Mesodermal cell (in vitro differentiated cells): ENCODE data around the gene CCR6.

ENCODE experiments used
- H3K27ac ChIP-seq: 2 replicates; pipeline ENCODE4 v1.7.0; 2013; ENCODE audit warnings: mild to moderate bottlenecking, low read depth, low read length, moderate library complexity; ENCODE audit not compliant: severe bottlenecking
- H3K36me3 ChIP-seq: 2 replicates; pipeline ENCODE4 v1.7.1; 2013; ENCODE audit warnings: mild to moderate bottlenecking, low read length, moderate library complexity; ENCODE audit not compliant: control insufficient read depth, insufficient read depth
- H3K4me1 ChIP-seq: one replicate; pipeline ENCODE4 v1.7.1; 2013; ENCODE audit warnings: mild to moderate bottlenecking, low read length; ENCODE audit not compliant: insufficient read depth, control insufficient read depth, poor library complexity, severe bottlenecking
- H3K4me3 ChIP-seq: 2 replicates; pipeline ENCODE4 v1.7.0; 2013; ENCODE audit warnings: low read length, control low read depth, mild to moderate bottlenecking; ENCODE audit not compliant: insufficient read depth, poor library complexity, severe bottlenecking; ENCODE audit errors: extremely low read depth
- H3K9me3 ChIP-seq: 2 replicates; pipeline ENCODE4 v1.7.1; 2013; ENCODE audit warnings: mild to moderate bottlenecking, low read length, moderate library complexity; ENCODE audit not compliant: control insufficient read depth
- WGBS, 2 experiments: methylation state at CpG; one replicate each; pipeline ENCODE4 v1.1.5; 2013; ENCODE audit warnings: missing lambda C conversion rate in 2 of 2; ENCODE audit not compliant: insufficient coverage in 2 of 2; 5-methylcytosine and 5-hydroxymethylcytosine counted together

Gene CCR6

DNA sequence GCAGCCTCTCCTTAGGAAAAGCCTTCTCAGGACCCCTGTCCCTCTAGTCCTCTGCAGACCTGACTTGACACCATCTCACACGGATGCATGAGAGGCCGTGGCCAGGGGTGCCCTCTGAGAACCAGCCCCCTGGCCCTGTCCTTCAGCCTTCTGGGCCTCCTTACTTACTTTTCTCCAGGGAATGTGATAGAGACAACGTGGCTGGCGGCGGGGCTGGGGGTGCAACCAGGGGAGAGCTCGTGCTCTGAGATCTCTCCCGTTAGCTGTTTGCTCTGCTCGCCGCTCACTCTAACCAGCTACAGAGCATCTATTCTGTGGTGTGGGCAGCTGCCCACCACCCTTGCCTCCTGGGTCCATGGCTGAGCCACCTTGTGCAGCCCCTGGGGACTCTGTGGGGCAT lies 20.1 kb downstream of the CCR6 start:
- no peak overlapping the region for H3K4me3 ChIP-seq
- peaks cover 19% of the 10 kb centered on the region for H3K4me1 ChIP-seq
- H3K36me3 ChIP-seq = no peaks in the 10 kb centered on the region
- no peak overlapping the region for H3K27ac ChIP-seq
- H3K9me3 ChIP-seq = peaks cover 4% of the 10 kb centered on the region
- WGBS, 2 experiments = 85 to 93% methylated on average over 9 of the region's 9 CpGs

DNA sequence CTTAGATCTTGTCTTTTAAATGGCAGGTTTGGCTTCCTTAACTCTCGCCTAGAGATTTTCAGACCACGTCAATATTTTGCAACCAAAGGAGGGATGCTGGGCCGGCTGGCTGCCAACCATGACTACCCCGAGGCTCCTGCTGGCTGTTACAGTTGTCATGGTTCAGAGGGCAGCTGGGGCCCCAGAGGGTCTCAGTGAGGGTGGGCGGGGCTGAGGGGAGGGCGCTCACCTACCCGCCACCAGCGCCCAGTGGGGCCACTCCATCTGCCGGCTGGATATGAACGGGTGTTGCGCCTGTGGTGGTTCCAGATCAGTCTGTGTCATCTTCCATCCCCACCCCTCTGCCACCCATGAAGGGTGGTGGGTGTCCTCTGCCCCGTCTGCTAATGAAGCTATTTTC lies 22.6 kb downstream of the CCR6 start:
- no peak overlapping the region for H3K27ac ChIP-seq
- peaks cover 4% of the 10 kb centered on the region for H3K9me3 ChIP-seq
- 83 to 89% methylated on average over 10 to 11 of the region's 12 CpGs for WGBS, 2 experiments
- no peak overlapping the region for H3K4me3 ChIP-seq
- peaks cover 18% of the 10 kb centered on the region for H3K4me1 ChIP-seq
- H3K36me3 ChIP-seq = no peaks in the 10 kb centered on the region

DNA sequence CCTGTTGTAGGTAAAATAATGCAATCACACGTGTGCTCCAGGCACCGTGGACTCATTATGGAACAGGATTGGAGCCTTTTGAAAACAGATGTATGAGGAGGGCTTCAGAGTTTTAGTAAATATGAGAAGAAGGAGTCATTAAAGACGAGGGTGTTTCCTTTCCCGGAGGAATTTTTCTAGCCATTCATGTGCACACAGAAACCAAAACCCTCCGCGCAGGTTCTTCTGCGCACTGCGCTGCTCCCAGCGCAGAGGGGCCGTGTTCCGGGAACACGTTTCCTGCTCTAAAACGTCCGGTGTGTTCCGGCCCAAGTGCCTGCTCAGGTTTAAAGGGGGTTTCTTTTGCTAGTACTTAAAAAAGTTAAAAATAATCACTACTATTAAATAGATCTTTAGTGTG lies 23.2 kb downstream of the CCR6 start:
- Histone ChIP-seq H3K4me1 (peaks cover 14% of the 10 kb centered on the region), H3K36me3 (no peaks in the 10 kb centered on the region), H3K9me3 (peaks cover 4% of the 10 kb centered on the region), H3K4me3 (no peak overlapping the region), H3K27ac (no peak overlapping the region)
- 82 to 89% methylated on average over 5 to 8 of the region's 15 CpGs for WGBS, 2 experiments

DNA sequence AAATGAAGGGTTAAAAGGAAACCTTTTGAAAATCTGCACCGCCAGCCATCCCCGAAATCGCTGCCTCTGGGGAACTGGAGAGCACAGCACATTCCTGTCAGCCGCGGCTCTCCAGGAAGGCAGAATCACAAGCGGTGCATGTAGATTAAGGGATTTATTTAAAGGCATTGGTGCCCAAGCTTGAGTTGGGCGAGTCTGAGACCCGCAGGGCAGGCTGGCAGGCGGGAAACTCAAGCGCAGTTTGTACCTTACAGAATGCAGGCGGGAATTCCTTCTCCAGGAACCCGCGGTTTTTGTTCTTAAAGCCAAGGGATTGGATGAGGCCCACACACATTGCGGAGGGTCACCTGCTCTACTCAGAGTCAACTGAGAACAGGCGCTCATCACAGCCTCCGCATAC lies 24.1 kb downstream of the CCR6 start:
- Histone ChIP-seq H3K27ac (no peak overlapping the region), H3K9me3 (peaks cover 8% of the 10 kb centered on the region), H3K36me3 (no peaks in the 10 kb centered on the region), H3K4me1 (peaks cover 14% of the 10 kb centered on the region), H3K4me3 (no peak overlapping the region)
- 9 to 13% methylated on average over 16 of the region's 16 CpGs for WGBS, 2 experiments

DNA sequence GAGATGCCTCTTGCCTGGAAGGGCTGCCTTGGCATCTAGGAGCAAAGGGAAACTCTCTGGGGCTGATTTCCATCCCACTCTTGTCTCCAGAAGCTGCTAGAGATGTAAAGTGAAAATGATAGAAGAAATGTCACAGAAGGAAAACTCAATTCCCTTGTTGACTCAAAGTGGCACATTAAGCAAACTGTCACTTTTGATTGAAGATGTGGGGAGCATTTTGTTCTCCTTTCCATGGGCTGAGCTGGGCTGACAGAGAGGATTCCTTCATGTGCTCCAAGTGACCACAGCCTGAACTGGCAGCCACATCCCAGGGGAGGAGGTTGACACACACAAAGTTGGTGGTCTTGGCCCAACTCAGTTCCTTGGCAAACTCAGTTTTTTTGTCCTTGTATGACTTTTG lies 25.1 kb downstream of the CCR6 start:
- H3K4me1 ChIP-seq = peaks cover 21% of the 10 kb centered on the region
- no peak overlapping the region for H3K4me3 ChIP-seq
- peaks cover 10% of the 10 kb centered on the region for H3K9me3 ChIP-seq
- no peaks in the 10 kb centered on the region for H3K36me3 ChIP-seq
- no peak overlapping the region for H3K27ac ChIP-seq

DNA sequence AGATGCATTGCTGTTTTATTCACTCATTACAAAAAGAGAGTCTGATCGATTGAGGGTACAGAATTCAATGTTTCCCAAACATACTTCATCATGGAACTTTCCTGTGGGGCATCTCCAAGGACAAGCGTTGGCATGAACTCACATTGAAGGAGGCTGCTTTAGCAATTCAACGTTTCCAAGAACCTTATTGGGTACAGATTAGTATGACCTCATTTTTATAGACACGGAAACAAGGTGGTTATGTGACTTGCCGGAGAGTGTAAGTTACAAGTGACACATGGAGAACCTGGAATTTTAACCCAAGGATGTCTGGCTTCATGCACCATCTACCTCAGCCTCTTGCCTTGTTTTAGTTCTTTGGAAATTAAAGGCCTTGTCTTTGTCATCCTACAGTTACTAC lies 26.1 kb downstream of the CCR6 start:
- WGBS, 2 experiments = 92 to 98% methylated on average over 5 of the region's 5 CpGs
- Histone ChIP-seq H3K27ac (no peak overlapping the region), H3K9me3 (peaks cover 10% of the 10 kb centered on the region), H3K4me1 (peaks cover 21% of the 10 kb centered on the region), H3K36me3 (no peaks in the 10 kb centered on the region), H3K4me3 (no peak overlapping the region)

DNA sequence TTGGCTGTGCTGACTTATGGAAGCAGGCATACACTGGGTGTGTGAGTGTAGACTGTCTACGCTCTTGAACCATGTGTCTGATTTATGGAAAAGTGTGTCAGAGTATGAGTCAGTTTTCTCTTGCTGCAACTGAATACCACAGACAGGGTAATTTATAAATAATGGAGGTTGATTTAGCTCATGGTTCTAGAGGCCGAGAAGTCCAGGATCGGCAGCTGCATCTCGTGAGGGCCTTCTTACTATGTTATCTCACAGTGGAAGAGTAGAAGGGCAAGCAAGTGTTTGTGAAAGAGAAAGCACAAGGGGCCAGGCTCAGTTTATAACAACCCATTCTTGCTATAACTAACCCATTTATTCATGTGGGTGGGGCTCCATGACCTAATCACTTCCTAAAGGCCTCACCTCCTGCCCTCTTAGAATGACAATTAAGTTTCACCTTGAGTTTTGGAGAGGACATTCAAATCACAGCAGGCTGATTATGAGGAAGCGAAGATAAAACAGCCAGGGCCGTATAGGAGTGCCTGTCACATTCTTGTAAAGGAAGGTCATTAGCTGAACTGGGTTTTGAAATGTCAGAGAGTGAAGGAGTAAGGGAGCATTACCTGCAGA lies 28.1 kb downstream of the CCR6 start:
- peaks cover 25% of the 10 kb centered on the region for H3K4me1 ChIP-seq
- H3K27ac ChIP-seq = no peak overlapping the region
- peaks cover 6% of the 10 kb centered on the region for H3K9me3 ChIP-seq
- no peaks in the 10 kb centered on the region for H3K36me3 ChIP-seq
- 89 to 90% methylated on average over 5 of the region's 6 CpGs for WGBS, 2 experiments
- H3K4me3 ChIP-seq = no peak overlapping the region

DNA sequence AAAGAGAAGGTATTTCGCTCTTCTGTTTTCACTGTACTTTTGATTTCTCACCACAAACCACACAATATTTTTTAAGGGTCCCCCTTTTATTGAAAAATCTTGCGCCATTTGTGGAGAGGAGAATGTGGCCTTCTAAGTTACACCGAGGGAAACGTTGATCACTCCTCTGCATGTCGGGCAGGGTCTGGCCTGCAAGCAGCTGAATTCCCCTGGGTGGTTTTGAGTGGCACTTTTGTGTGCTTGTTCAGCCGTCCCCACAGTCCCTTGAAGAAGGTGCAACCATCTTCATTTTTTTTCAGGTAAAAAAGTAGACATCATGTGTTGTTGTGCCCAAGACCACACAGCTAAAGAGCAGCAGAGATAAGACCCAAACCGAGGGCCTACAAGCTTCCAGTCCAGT lies 28.8 kb downstream of the CCR6 start:
- Histone ChIP-seq H3K4me1 (peaks cover 24% of the 10 kb centered on the region), H3K4me3 (no peak overlapping the region), H3K36me3 (no peaks in the 10 kb centered on the region), H3K9me3 (peaks cover 6% of the 10 kb centered on the region), H3K27ac (no peak overlapping the region)
- 88 to 90% methylated on average over 6 of the region's 7 CpGs for WGBS, 2 experiments

DNA sequence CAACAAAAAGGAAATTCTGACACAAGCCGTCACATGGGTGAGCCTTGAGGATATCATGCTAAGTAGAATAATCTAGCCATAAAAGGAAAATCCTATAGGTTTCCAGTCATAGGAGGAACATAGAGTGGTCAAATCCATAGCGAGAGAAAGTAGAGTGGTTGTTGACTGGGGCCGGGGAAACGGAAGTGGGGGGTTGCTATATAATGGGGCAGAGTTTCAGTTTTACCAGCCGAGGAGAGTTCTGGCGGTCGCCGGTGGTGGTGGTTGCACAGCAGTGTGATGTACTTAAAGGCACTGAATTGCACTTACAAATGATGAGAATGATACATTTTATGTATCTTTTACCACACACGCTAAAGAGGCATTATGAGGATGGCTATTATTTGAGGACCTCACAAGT lies 30.0 kb downstream of the CCR6 start:
- H3K4me1 ChIP-seq = peaks cover 17% of the 10 kb centered on the region
- no peaks in the 10 kb centered on the region for H3K36me3 ChIP-seq
- H3K4me3 ChIP-seq = no peak overlapping the region
- H3K9me3 ChIP-seq = peaks cover 6% of the 10 kb centered on the region
- H3K27ac ChIP-seq = peak overlapping the region; percentile 79
- WGBS, 2 experiments = 82 to 100% methylated on average over 3 to 8 of the region's 9 CpGs

DNA sequence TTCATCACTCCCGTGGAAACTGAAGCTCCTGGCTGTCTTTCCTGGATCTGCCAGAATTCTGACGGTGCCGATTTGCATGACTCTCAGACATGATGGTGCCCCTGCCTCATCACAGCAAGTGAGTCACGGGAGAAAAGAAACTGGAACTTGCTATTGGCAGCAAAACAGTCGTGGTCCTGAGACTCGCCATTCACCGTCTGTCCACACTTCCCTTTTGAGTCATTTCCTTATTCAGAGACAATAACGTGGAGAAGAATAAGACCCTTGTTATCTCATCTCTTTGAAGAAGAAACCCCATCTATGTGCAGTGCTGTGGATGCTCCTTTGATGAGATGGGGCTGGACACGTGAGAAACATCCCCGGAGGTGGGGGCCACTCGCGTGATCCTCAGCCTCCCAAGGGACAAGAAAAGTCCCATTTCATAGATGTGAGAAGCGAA lies 30.6 kb downstream of the CCR6 start:
- Histone ChIP-seq H3K4me1 (peaks cover 17% of the 10 kb centered on the region), H3K9me3 (peaks cover 6% of the 10 kb centered on the region), H3K27ac (peak overlapping the region; percentile 79), H3K36me3 (no peaks in the 10 kb centered on the region), H3K4me3 (no peak overlapping the region)
- 69% methylated on average over 8 to 12 of the region's 13 CpGs for WGBS, 2 experiments

DNA sequence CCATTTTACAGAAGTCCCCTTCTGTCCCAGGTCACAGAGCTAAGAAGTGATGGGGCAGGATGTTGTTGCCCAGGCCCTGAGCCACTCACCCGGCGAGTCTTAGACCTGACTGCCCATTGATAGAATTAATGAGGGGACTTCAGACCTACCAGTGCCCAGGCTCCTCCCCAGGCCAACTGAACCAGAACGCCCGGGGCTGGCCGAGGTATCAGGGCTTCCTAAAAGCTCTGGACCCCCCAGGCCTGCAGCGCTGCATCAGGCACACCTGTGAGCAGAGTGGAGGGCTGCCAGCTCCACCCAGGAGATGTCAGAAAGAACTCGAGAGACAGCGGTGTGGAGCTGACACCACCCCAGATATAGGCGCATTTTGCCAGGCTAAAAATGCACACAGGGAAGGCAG lies 31.4 kb downstream of the CCR6 start:
- Histone ChIP-seq H3K4me3 (no peak overlapping the region), H3K36me3 (no peaks in the 10 kb centered on the region), H3K9me3 (peaks cover 6% of the 10 kb centered on the region), H3K27ac (no peak overlapping the region), H3K4me1 (peaks cover 17% of the 10 kb centered on the region)
- 87 to 92% methylated on average over 6 to 9 of the region's 9 CpGs for WGBS, 2 experiments
